ENCODE data around the gene MLC1. TPM values are rescaled to one million over a fixed set of nuclear protein-coding genes. Genes with fewer than 3 reads are reported as not detected.

MLC1 gene
- total RNA-seq, result 0.18 and 0.59 TPM in 2 replicates

GRCh38 chr22:50085211-50085972, at the start of gene MLC1:
Gene MLC1, minus strand, starts transcription at chr22:50085426. Its CDS starts 524 bp downstream, at chr22:50084902.

DNA sequence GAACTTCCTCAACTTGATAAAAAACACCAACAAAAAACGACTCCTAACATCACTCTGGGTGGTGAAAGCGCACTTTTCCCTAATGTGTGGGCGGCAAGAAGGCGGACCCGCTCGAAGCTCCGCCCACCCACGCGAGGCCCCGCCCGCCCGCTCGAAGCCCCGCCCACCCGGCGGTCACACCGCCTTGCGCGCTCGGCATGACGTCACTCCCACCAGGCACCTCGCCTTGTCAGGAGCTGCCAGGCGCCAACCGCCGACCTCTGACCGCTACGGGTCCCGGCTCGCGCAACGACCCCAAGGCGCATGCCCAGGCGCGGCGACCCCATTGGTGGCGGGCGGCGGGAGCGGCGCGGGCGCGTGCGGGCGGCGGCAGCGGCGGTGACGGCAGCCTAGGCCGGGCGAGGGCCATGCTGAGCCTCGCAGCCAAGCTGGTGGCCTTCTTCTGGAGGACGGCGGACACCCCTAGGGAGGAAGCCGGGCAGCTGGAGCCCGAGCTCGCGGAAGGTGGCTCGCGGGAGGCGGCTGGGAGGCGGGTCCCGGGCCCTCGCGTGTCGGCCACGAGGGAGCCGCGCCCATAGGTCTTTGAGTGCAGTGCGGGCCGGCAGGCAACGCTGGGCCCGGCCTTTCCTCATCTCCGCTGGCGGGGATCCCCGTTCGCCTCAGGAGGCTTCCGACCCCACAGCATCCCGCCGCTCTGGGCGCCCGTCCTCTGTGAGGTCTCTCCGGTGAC, 4.6 kb upstream of the MLC1 start, which contains the start of gene MOV10L1:
Gene MOV10L1, plus strand, starts transcription at position 325 of the 730 bp plus-strand sequence. Its CDS starts 83 bp downstream, at position 408.

GRCh38 chr22:50058061-50058905, 26.9 kb downstream of the MLC1 start, which contains the start of gene TTLL8:
Gene TTLL8, minus strand, starts transcription at chr22:50058298.

DNA sequence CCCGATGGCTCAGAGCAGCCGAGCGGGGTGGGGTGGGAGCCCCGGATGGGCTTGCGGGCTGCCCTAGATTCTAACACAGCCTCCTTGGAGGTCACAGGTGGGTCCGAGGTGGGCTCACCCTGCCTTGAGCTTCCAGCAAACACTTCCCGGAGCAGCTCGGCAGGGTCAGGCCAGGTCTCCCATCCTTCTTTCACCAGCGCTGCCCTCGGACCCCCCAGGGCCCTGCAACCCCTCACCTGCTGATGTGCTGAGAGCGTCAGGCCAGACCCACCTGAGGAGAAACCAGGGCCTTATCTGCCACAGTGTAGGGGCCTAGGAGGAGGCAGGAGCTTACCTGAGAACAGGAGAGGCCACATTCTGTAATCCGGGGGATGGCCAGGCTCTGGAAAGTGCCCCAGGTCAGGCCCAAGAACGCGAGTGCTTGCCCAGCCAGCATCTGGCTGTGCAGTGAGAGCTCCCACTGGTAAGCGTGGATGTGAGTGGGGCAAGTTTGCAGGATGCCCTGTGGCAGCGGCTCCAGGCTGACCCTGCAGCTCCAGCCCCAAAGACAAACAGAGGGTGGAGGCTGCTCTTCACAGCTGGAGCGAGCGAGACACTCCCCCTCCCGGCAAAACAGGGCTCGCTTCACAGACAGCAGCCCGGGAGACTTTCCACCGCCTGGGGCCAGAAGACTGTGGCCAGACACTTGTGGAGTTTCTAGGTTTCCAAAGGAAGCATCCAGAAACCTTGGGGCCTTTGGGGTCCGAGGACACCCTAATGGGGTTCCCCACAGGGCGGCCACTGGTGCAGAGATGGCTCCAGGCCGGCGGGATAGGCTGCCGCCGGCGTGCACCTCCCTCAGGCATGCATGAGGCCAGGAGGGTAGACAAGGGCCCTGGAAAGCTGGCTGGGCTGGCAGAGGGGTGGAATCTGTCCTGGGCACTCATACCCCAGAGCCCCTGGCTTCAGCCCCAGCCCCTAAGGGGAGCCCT, 72.7 kb downstream of the MLC1 start, which contains the start of gene IL17REL:
Gene IL17REL, minus strand, starts transcription at position 555 of the 971 bp plus-strand sequence. Its CDS starts 119 bp downstream, at position 436.

Other genes with a start within 250 kb of the MLC1 start
- gene ZBED4, start 231.6 kb downstream of the MLC1 start, total RNA-seq, result 9.8 and 22.7 TPM in 2 replicates
- gene ALG12, start 167.0 kb downstream of the MLC1 start, total RNA-seq, result 21.9 and 23.2 TPM in 2 replicates
- 136 and 159 TPM in 2 replicates for gene CRELD2, start 166.8 kb downstream of the MLC1 start, total RNA-seq
- gene PIM3, start 124.7 kb downstream of the MLC1 start, total RNA-seq, result 28.2 and 34.4 TPM in 2 replicates
- gene IL17REL, start 72.7 kb downstream of the MLC1 start, total RNA-seq, result 0.09 TPM in 1 of 2 replicates, not detected in the other
- gene TTLL8, start 27.1 kb downstream of the MLC1 start, total RNA-seq, result not detected in 2 replicates
- gene MOV10L1, start 4.6 kb upstream of the MLC1 start, total RNA-seq, result 2.1 and 14.8 TPM in 2 replicates
- 1.5 and 2.0 TPM in 2 replicates for gene PANX2, start 85.3 kb upstream of the MLC1 start, total RNA-seq
- gene TRABD, start 100.5 kb upstream of the MLC1 start, total RNA-seq, result 19.9 and 32.9 TPM in 2 replicates
- 22.7 and 24.3 TPM in 2 replicates for gene SELENOO, start 115.6 kb upstream of the MLC1 start, total RNA-seq
- 29.7 and 36.2 TPM in 2 replicates for gene TUBGCP6, start 159.6 kb upstream of the MLC1 start, total RNA-seq
- 38.6 and 52.5 TPM in 2 replicates for gene HDAC10, start 165.8 kb upstream of the MLC1 start, total RNA-seq
- 44.8 and 46.6 TPM in 2 replicates for gene MAPK12, start 176.3 kb upstream of the MLC1 start, total RNA-seq
- 3.6 and 7.2 TPM in 2 replicates for gene MAPK11, start 185.0 kb upstream of the MLC1 start, total RNA-seq
- 185 and 257 TPM in 2 replicates for gene PLXNB2, start 222.2 kb upstream of the MLC1 start, total RNA-seq
- 1.5 and 2.3 TPM in 2 replicates for gene DENND6B, start 241.6 kb upstream of the MLC1 start, total RNA-seq